ENCODE results near the gene PBX3.

GRCh38 chr9:125842242-125842641 is 95.1 kb downstream of the PBX3 start:
- TF ChIP-seq CTCF (IDR thresholded peaks at IDR 0.05) (no peak), POLR2A (IDR thresholded peaks at IDR 0.05) (no peak)

All from lower leg skin (tissue), 3 donors.